ENCODE data around the gene DCUN1D3.

- TF ChIP-seq POLR2A (IDR thresholded peaks at IDR 0.05; ENCODE audit: low read depth), result no peak
- TF ChIP-seq CTCF (IDR thresholded peaks at IDR 0.05), result no peak
- TF ChIP-seq EP300 (IDR thresholded peaks at IDR 0.05), result no peak
Observed at GRCh38 chr16:20811889-20812439, 88.2 kb downstream of the DCUN1D3 start.

All from esophagus muscularis mucosa (tissue), 4 donors.